ENCODE data around the gene WDR90. TPM values are rescaled to one million over a fixed set of nuclear protein-coding genes. Genes with fewer than 3 reads are reported as not detected.

WDR90 gene
- total and polyA plus RNA-seq, 2 of the 13 experiments (the other 11 are each of a cell fraction or from before 2014, with no cell fraction given), result 14.9 to 28.9 TPM

- TF ChIP-seq ZNF574 (CRISPR knock-in tag; IDR thresholded peaks at IDR 0.05) (peak; percentile 74), ZNF580 (CRISPR knock-in tag; IDR thresholded peaks at IDR 0.05; ENCODE audit: borderline replicate concordance, low read depth) (0 out of 2 replicates have a peak, but pooled peaks have one; percentile 27), BATF2 (CRISPR knock-in tag; IDR thresholded peaks at IDR 0.05) (peak; percentile 70; the same call in 1 of the 2 replicates), U2AF1 (optimal IDR thresholded peaks at IDR 0.05; ENCODE audit: low read depth, low read length) (no peak), ZNF292 (CRISPR knock-in tag; IDR thresholded peaks at IDR 0.05; ENCODE audit: borderline replicate concordance, low read depth) (no peak), CCAR2 (optimal IDR thresholded peaks at IDR 0.05; ENCODE audit: low read depth, low read length) (no peak), ZNF839 (CRISPR knock-in tag; IDR thresholded peaks at IDR 0.05; ENCODE audit: borderline replicate concordance) (no peak), ZNF576 (CRISPR knock-in tag; IDR thresholded peaks at IDR 0.05) (no peak), ZNF577 (CRISPR knock-in tag; IDR thresholded peaks at IDR 0.05; ENCODE audit: borderline replicate concordance, low read depth) (no peak), PHF20 (CRISPR knock-in tag; IDR thresholded peaks at IDR 0.05) (no peak), ZNF343 (CRISPR knock-in tag; IDR thresholded peaks at IDR 0.05) (no peak), ZNF619 (CRISPR knock-in tag; IDR thresholded peaks at IDR 0.05) (no peak), ZNF275 (CRISPR knock-in tag; IDR thresholded peaks at IDR 0.05; ENCODE audit: borderline replicate concordance) (no peak), RARA (CRISPR knock-in tag; IDR thresholded peaks at IDR 0.05) (peak; percentile 29; the same call in 1 of the 2 replicates), ZNF17 (CRISPR knock-in tag; IDR thresholded peaks at IDR 0.05) (no peak), ATRX (CRISPR knock-in tag; IDR thresholded peaks at IDR 0.05; ENCODE audit: borderline replicate concordance) (no peak), ZNF280D (CRISPR knock-in tag; IDR thresholded peaks at IDR 0.05) (no peak), HHEX (CRISPR knock-in tag; IDR thresholded peaks at IDR 0.05) (no peak), PRPF4 (IDR thresholded peaks at IDR 0.05; ENCODE audit: low read depth, low read length, poor library complexity, severe bottlenecking) (no peak), ZNF354B (CRISPR knock-in tag; IDR thresholded peaks at IDR 0.05) (no peak), NFYC (CRISPR knock-in tag; IDR thresholded peaks at IDR 0.05) (no peak)
Observed at GRCh38 chr16:700684-701584, 51.8 kb downstream of the WDR90 start (continued).
